ENCODE data around the gene CDADC1.

CDADC1 gene

DNA sequence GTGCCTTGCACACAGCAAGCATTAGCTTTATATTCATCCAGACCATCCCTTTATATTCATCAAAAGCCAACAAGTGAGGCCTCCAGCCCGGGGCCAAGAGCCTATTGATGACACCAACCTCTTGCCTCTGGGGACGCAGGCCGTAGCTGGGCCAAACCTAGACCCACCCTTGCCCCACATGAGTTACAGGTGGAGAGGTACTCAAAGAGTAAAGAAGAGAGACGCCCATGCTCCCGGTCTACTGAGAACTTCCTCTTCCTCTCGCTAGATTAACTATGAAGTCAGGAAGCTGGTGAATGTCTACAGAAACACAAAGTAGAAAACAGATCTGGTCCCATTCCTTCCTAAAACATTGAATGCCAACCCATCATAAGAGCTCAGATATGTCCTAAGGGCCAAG is 31.4 kb upstream of the CDADC1 start:
- Histone ChIP-seq H3K27ac (replicated peaks) (peak overlapping the region; percentile 83), H3K4me3 (replicated peaks; ENCODE audit: insufficient read depth, low read length) (no peak overlapping the region), H3K27me3 (ENCODE audit: insufficient read depth, poor library complexity, severe bottlenecking) (peaks cover 3% of the 10 kb centered on the region)
- peak in 1 of 2 experiments; percentile 67 for DNase-seq (ENCODE audit: low read depth in 1 of 2, low spot score in 1 of 2)
- no peak for TF ChIP-seq POLR2AphosphoS5 (IDR thresholded peaks at IDR 0.05; ENCODE audit: low read depth)
- TF ChIP-seq SPI1 (IDR thresholded peaks at IDR 0.05; ENCODE audit: borderline replicate concordance, low read depth): peak; percentile 59; the same call in 1 of the 2 replicates

GRCh38 chr13:49217962-49218492 is 29.7 kb upstream of the CDADC1 start:
- no peak overlapping the region for H3K27ac ChIP-seq (replicated peaks)
- no peak overlapping the region for H3K4me3 ChIP-seq (replicated peaks; ENCODE audit: insufficient read depth, low read length)
- no peak for DNase-seq (ENCODE audit: low read depth in 1 of 2, low spot score in 1 of 2)
- no peak for TF ChIP-seq SPI1 (IDR thresholded peaks at IDR 0.05; ENCODE audit: borderline replicate concordance, low read depth)
- TF ChIP-seq REST (IDR thresholded peaks at IDR 0.05; ENCODE audit: insufficient replicate concordance, low read depth): no peak
- no peak for TF ChIP-seq GABPA (IDR thresholded peaks at IDR 0.05; ENCODE audit: low read depth)
- TF ChIP-seq, protein P1, sequence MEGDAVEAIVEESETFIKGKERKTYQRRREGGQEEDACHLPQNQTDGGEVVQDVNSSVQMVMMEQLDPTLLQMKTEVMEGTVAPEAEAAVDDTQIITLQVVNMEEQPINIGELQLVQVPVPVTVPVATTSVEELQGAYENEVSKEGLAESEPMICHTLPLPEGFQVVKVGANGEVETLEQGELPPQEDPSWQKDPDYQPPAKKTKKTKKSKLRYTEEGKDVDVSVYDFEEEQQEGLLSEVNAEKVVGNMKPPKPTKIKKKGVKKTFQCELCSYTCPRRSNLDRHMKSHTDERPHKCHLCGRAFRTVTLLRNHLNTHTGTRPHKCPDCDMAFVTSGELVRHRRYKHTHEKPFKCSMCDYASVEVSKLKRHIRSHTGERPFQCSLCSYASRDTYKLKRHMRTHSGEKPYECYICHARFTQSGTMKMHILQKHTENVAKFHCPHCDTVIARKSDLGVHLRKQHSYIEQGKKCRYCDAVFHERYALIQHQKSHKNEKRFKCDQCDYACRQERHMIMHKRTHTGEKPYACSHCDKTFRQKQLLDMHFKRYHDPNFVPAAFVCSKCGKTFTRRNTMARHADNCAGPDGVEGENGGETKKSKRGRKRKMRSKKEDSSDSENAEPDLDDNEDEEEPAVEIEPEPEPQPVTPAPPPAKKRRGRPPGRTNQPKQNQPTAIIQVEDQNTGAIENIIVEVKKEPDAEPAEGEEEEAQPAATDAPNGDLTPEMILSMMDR (IDR thresholded peaks at IDR 0.05; ENCODE audit: insufficient read depth, low read length): no peak
- no peak for TF ChIP-seq POLR2AphosphoS5 (IDR thresholded peaks at IDR 0.05; ENCODE audit: low read depth)
- peaks cover 3% of the 10 kb centered on the region for H3K27me3 ChIP-seq (ENCODE audit: insufficient read depth, poor library complexity, severe bottlenecking)

- Histone ChIP-seq H3K27me3 (ENCODE audit: insufficient read depth, poor library complexity, severe bottlenecking) (peaks cover 3% of the 10 kb centered on the region), H3K27ac (replicated peaks) (no peak overlapping the region), H3K4me3 (replicated peaks; ENCODE audit: insufficient read depth, low read length) (no peak overlapping the region)
- TF ChIP-seq, protein P1 (IDR thresholded peaks at IDR 0.05; ENCODE audit: insufficient read depth, low read length): no peak
- TF ChIP-seq GABPA (IDR thresholded peaks at IDR 0.05; ENCODE audit: low read depth): no peak
- no peak for TF ChIP-seq POLR2AphosphoS5 (IDR thresholded peaks at IDR 0.05; ENCODE audit: low read depth)
- TF ChIP-seq SPI1 (IDR thresholded peaks at IDR 0.05; ENCODE audit: borderline replicate concordance, low read depth): no peak
- TF ChIP-seq REST (IDR thresholded peaks at IDR 0.05; ENCODE audit: insufficient replicate concordance, low read depth): no peak
- DNase-seq (ENCODE audit: low read depth in 1 of 2, low spot score in 1 of 2): no peak
Observed at GRCh38 chr13:49218493-49219051, 29.2 kb upstream of the CDADC1 start.

DNA sequence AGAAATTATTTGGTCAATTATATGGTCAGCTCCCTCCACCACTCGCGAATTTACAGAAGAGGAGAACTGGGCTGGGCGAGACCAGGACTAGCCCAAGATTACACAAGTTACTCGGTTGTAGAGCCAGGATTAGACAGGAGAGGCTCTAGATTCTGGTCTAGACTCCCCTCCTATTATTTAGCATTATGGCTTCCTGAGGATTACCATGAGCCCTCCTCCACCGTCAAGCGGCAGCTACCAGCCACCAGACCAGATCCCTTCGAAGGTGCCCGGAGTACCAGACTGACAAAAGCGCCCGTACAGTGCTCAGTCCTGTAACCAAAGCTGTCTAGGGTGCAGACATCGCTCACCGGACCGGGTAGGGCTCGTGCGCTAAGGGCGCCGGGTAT is 28.1 kb upstream of the CDADC1 start:
- TF ChIP-seq POLR2AphosphoS5 (IDR thresholded peaks at IDR 0.05; ENCODE audit: low read depth) (no peak), SPI1 (IDR thresholded peaks at IDR 0.05; ENCODE audit: borderline replicate concordance, low read depth) (no peak), REST (IDR thresholded peaks at IDR 0.05; ENCODE audit: insufficient replicate concordance, low read depth) (no peak), GABPA (IDR thresholded peaks at IDR 0.05; ENCODE audit: low read depth) (no peak)
- TF ChIP-seq, protein P1 (IDR thresholded peaks at IDR 0.05; ENCODE audit: insufficient read depth, low read length): no peak
- Histone ChIP-seq H3K27me3 (ENCODE audit: insufficient read depth, poor library complexity, severe bottlenecking) (peaks cover 3% of the 10 kb centered on the region), H3K4me3 (replicated peaks; ENCODE audit: insufficient read depth, low read length) (no peak overlapping the region), H3K27ac (replicated peaks) (no peak overlapping the region)
- no peak for DNase-seq (ENCODE audit: low read depth in 1 of 2, low spot score in 1 of 2)
